ENCODE measurements around the gene MLXIPL.
A peak's percentile ranks its signal among the peaks of the same experiment; 100 is the strongest.

MLXIPL gene

GRCh38 chr7:73647725-73648592 lies 23.6 kb upstream of the MLXIPL start:
- ATAC-seq, result peak; percentile 64
- no peak for TF ChIP-seq OSR1 (CRISPR knock-in tag; IDR thresholded peaks at IDR 0.05)
- no peak for TF ChIP-seq ZNF70 (CRISPR knock-in tag; IDR thresholded peaks at IDR 0.05)
- TF ChIP-seq ZFP3 (CRISPR knock-in tag; IDR thresholded peaks at IDR 0.05), result no peak
- TF ChIP-seq TCF4 (CRISPR knock-in tag; IDR thresholded peaks at IDR 0.05; ENCODE audit: borderline replicate concordance), result no peak
- no peak for TF ChIP-seq BACH2 (CRISPR knock-in tag; IDR thresholded peaks at IDR 0.05; ENCODE audit: borderline replicate concordance)
- TF ChIP-seq ZFP30 (CRISPR knock-in tag; IDR thresholded peaks at IDR 0.05), result no peak
- TF ChIP-seq GLIS3 (CRISPR knock-in tag; IDR thresholded peaks at IDR 0.05), result no peak
- no peak for TF ChIP-seq RARB (CRISPR knock-in tag; IDR thresholded peaks at IDR 0.05)
- TF ChIP-seq ZNF8 (CRISPR knock-in tag; IDR thresholded peaks at IDR 0.05), result no peak
- no peak for TF ChIP-seq PPARA (CRISPR knock-in tag; IDR thresholded peaks at IDR 0.05; ENCODE audit: borderline replicate concordance)
- TF ChIP-seq, protein P1, sequence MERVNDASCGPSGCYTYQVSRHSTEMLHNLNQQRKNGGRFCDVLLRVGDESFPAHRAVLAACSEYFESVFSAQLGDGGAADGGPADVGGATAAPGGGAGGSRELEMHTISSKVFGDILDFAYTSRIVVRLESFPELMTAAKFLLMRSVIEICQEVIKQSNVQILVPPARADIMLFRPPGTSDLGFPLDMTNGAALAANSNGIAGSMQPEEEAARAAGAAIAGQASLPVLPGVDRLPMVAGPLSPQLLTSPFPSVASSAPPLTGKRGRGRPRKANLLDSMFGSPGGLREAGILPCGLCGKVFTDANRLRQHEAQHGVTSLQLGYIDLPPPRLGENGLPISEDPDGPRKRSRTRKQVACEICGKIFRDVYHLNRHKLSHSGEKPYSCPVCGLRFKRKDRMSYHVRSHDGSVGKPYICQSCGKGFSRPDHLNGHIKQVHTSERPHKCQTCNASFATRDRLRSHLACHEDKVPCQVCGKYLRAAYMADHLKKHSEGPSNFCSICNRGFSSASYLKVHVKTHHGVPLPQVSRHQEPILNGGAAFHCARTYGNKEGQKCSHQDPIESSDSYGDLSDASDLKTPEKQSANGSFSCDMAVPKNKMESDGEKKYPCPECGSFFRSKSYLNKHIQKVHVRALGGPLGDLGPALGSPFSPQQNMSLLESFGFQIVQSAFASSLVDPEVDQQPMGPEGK (CRISPR knock-in tag; IDR thresholded peaks at IDR 0.05; ENCODE audit: borderline replicate concordance), result no peak
- TF ChIP-seq TOX (CRISPR knock-in tag; IDR thresholded peaks at IDR 0.05; ENCODE audit: borderline replicate concordance), result no peak
- no peak for TF ChIP-seq POU6F1 (CRISPR knock-in tag; IDR thresholded peaks at IDR 0.05; ENCODE audit: borderline replicate concordance, low read depth)
- no peak for TF ChIP-seq ESRRG (CRISPR knock-in tag; IDR thresholded peaks at IDR 0.05)
- TF ChIP-seq SNAI2 (CRISPR knock-in tag; IDR thresholded peaks at IDR 0.05), result no peak
- TF ChIP-seq TSHZ2 (CRISPR knock-in tag; IDR thresholded peaks at IDR 0.05), result no peak
- no peak for TF ChIP-seq CSRNP3 (CRISPR knock-in tag; IDR thresholded peaks at IDR 0.05)
- TF ChIP-seq CREB5 (CRISPR knock-in tag; IDR thresholded peaks at IDR 0.05; ENCODE audit: low read depth), result no peak

GRCh38 chr7:73646785-73647724 lies 22.7 kb upstream of the MLXIPL start:
- ATAC-seq, result no peak
- TF ChIP-seq RARB (CRISPR knock-in tag; IDR thresholded peaks at IDR 0.05), result no peak
- no peak for TF ChIP-seq BACH2 (CRISPR knock-in tag; IDR thresholded peaks at IDR 0.05; ENCODE audit: borderline replicate concordance)
- no peak for TF ChIP-seq OSR1 (CRISPR knock-in tag; IDR thresholded peaks at IDR 0.05)
- TF ChIP-seq, protein P1 (CRISPR knock-in tag; IDR thresholded peaks at IDR 0.05; ENCODE audit: borderline replicate concordance), result no peak
- no peak for TF ChIP-seq TOX (CRISPR knock-in tag; IDR thresholded peaks at IDR 0.05; ENCODE audit: borderline replicate concordance)
- no peak for TF ChIP-seq POU6F1 (CRISPR knock-in tag; IDR thresholded peaks at IDR 0.05; ENCODE audit: borderline replicate concordance, low read depth)
- no peak for TF ChIP-seq ZNF565 (CRISPR knock-in tag; conservative IDR thresholded peaks at IDR 0.05; ENCODE audit: low read depth)
- no peak for TF ChIP-seq ZFP30 (CRISPR knock-in tag; IDR thresholded peaks at IDR 0.05)
- TF ChIP-seq ZNF8 (CRISPR knock-in tag; IDR thresholded peaks at IDR 0.05), result no peak
- no peak for TF ChIP-seq GLIS3 (CRISPR knock-in tag; IDR thresholded peaks at IDR 0.05)
